GM19468 (cell line): Measurements from ENCODE around the gene SP140.
A peak's percentile ranks its signal among the peaks of the same experiment; 100 is the strongest.
"Not testable (repeated sequence)": the region's sequence is repeated elsewhere in the genome, so short reads cannot be mapped to it uniquely, and the experiment has no call there.

Experiments
- ATAC-seq: cut with Tn5 transposase; IDR thresholded peaks from one replicate; pipeline ENCODE4 v1.9.1; 2021; ENCODE audit warnings: mild to moderate bottlenecking, moderate library complexity, moderate number of reproducible peaks; ENCODE audit not compliant: unreplicated experiment; ENCODE audit errors: extremely low read depth

The SP140 gene

DNA sequence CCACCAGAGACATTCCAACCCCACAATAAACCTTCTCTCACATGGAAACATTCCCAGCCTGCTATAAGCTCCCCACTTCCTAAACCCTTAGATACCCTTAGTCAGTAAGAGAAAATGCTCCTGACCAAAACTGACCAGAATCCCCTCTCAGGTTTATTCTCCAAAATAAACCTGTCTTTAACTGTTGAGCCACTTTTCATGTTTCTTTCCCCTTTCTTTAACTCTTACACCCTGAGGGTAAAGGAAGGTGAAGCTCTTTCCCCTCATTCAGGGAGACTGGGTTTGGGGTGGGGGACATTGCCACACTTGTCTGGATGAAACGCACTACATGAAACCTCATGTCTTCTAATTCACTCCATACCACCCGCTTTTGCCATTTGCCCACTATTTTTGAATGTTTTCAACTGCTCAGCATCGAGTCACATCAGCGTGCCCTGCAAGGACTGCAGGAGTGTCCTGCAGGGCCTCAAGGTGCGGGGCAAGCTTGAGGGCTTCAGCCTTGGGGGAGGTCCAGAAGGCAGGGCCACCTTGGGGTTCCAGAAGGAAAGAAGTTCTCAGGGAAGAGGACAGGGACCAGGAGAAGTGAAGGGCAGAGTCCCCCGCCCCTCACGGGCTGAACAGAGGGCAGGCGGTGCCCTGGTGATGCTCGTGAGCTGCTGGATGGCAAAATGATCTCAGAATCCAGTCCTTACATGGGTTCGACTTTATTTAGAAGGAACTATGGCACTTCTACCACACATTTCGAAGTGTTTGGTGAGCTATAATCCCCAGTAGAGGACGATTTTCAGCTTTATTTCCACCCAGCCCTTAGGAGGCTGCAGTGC is 97.2 kb downstream of the SP140 start:
- ATAC-seq = no peak

DNA sequence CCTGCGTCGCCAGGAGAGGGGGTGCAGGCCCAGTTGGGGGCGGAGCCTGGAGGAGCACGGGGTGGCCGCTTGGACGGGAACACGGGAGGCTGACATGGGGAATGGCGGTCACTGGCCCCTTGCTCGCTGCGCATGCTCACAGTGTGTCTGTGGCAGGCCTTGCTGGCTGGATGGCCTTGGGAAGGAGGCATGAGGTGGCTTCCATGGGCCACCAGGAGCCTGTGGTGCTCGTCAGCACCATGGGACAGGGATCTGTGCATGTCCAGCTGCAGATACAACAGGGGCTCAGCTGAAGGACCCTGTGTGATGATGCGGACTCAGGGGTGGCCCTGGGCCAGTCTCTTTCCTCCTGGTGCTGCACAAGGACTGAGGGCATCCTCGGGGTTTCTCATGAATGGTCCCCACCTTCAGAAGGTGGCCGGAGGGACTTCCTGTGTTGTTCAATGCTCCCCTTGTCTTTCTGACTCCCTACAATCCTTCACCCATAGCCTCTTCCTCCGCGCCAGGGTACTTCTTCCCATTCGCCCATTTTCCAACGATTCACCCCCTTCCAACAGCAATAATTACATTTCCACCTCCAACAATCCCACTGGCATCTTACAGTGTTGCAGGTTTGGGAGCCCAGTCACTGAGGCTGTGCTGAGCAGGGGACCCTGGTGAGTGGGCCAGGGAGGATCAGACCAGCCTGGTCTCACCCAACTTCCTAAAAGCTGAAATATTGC is 98.0 kb downstream of the SP140 start:
- no peak for ATAC-seq

DNA sequence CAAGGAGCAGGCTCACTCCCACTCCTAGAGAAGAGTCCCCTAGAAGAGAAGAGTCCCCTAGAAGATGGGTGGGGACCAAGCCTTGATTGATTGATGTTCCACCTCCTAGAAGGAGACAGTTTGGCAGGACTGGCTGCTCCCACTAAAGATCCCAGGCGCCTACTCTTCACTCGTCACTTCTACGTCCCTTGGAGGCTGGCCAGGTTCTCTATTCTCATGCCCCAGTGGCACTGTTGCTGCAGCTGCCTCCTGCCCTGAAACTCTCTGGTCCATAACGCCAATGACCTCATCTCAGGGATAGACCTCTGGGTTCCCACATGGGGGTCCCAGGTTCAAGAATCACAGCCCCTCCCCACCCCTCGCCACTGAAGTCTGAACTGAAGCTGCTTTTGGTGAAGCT is 99.0 kb downstream of the SP140 start:
- no peak for ATAC-seq

DNA sequence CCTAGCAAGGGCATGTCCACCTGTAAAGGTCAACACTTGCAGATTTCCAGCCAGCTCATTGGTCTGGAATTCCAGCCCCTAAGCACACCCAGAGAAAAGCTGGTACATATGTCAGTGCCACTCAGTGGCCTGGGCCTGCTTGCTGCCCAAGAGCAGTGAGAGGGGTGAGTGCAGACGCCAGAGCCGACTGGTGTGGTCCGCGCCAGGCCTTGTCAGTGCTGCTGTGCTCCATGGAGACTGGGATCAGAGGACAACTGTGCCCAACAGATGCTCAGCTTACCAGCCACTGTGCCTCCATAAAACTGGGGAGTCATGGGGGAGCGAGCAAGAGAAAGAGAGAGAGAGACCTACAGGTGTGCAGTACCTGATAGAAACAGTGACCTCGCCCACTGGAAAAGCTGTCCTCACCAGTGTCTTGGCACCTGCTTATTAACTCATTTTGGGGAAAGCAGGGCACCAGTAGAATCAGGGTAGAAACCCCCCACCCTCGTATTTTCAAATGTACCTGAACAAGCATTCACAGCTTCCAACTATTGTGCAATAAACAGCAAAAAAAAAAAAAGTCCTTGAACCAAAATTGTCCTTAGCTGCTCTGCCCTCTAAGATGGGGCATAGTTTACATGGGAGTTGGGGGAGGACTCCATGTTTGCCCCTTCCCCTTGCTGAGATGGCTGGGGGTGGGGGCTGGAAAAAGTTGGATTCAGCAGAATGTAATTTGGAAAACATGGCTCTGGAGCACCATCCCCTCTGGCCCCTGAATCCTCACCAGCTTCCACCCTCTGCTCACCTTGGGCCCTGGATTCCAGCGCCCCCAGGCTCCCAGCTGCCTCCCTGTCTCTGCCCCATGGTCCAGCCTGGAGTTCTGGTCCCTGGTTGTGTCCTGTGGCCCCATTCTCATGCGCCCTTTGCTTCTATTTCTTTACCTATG is 100.0 kb downstream of the SP140 start:
- no peak for ATAC-seq

DNA sequence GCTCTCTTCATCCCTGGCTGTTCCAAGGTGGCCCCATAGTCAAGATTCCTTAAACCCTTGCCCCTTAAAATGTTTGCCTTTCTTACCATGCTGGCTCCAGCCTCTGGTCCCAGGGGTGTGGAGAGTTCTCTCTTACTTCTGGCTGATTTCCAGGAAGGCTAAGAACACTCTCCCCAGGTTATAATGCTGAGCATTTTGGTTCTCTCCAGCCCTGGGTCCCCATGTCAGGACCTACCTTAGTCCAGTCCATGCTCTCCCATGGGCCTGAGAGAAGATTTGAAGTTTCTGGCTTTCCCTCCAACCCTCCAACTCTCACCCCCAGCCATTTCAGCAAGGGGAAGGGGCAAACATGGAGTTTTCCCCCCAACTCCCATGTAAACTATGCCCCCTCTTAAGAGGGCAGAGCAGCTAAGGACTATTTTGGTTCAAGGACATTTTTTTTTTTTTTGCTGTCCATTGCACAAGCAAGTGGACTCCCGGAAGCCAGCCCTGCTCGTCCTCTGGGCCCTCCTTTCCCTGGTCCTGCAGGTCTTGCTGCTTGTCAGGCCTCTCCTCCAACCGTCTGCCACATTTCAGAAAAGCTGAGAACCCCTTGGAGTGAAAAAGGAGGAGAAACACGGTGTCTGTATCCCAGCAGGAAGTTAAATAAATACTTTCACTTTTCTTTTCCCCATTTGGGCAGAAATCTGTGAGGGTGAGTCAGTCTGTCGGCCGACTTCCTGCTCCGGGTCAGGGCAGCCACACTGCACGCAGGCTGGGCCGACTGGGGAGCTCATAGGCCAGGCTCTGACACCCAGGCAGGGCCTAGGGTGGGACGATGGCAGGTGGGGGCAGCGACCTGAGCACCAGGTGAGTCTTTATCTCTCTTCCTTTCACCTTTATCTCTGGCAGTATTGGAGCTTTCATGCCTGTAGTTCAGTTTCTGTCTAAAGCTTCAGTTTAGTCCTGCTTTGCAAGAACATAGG is 101.2 kb downstream of the SP140 start, which contains the start of gene SP140L:
SP140L (plus strand) TSS at position 741 of the 965 bp plus-strand sequence; CDS start at position 818, 77 bp downstream.
- peak; percentile 81 for ATAC-seq

DNA sequence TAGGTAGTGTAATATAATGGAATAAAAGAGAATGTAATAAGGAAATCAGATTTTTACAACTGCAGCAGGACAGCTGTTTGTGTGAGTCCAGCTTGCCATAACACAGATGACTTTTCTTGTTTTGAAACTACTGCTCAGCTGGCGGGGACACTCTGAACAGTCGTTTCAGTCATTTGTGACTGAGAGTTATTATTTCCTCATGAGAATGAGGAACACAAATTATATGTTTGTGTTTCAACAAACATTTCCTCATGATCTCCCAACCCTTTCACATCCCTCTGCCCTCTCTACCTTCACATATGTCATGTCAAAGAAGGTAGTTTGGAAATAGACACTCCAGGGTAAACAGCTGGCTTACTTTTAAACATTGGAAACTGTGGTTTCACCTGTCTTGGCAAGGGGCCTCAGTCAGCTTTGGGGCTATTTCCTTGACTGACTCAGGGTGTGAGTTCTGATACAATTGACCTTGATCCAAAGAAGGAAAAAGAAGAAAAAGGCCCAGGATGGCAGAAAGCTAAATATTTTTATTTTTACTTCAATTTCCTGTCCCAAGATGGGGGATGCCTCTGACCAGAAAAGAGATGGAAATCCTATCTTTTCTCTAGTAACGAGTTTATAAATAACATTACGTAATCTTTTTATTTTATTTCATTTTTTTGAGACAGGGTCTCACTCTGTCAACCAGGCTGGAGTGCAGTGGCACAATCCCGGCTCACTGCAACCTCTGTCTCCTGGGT is 102.0 kb downstream of the SP140 start:
- peak; percentile 55 for ATAC-seq

DNA sequence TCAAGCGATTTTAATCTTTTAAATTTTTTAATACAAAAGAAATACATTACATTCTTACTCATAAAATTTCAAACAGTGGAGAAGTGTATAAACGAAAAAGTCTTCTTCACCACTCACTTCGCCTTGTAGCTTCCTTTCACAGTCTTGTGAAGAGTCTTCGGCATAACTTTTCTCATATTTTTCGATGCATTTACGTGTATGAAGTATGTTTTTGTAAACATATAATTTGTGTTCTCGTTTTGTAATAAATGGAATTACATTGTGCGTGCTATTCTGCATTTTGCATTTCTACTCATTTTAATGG is 102.6 kb downstream of the SP140 start:
- ATAC-seq = no peak

DNA sequence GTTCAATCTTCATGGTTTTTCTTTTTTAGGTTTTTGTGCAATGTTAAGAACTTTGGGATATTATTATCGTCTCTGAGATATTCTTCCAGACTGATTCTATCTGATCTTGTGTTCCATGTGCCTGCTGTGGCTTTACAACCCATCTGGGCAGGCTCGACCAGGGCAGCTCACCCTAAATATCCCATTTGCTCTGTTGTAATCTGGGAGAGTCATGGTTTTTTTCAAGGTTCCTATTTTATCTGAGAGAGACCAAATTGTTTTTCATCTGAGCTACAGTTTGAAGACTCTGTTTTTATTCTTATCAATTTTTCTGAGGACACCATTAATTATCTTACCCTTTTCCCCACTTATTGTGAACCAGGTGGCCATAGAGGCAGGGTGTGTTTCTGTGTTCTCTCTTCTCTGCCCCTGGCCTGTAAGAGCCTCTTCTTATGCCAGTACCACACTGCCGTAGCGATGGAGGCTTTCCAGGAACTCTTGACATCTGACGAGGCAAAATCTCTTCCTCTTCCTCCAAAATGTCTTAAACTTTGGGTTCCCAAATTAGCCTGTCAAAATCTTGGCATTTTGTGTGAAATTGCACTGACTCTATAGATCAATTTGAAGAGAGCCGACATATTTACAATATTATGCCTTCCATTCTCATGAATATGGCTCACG is 104.5 kb downstream of the SP140 start:
- no peak for ATAC-seq

DNA sequence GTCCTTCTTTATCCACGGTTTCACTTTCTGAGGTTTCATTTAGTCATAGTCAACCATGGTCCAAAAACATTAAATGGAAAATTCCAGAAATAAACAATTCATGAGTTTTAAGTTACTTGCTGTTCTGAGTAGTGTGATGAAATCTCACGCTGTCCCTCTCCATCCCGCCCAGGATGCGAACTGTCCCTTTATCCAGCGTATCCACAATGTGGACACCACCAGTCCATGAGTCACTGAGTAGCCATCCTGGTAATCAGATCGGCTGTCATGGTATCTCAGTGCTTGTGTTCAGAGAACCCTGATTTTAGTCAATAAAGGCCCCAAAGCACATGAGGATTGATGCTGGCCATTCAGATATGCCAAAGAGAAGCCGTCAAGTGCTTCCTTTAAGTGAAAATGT is 105.2 kb downstream of the SP140 start:
- no peak for ATAC-seq

DNA sequence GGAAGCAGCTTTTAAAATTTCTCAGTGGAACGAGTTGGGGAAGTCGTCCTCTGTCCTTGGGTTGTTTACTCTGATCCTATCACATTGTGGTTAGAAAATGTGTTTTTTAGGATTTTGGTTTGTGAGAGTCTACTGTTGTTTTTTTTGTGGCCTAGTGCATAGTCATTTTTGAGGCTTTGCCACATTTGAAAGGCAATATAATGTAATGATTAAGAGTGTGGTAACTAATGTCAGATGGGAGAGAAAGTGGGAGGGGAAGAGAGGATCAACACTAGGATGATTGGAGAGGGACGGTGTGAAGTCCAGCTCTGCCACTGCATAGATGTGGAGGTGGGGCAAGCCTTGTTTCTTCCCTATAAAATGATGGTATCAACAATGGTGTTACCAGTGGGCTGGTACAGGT is 109.9 kb downstream of the SP140 start:
- ATAC-seq = no peak

DNA sequence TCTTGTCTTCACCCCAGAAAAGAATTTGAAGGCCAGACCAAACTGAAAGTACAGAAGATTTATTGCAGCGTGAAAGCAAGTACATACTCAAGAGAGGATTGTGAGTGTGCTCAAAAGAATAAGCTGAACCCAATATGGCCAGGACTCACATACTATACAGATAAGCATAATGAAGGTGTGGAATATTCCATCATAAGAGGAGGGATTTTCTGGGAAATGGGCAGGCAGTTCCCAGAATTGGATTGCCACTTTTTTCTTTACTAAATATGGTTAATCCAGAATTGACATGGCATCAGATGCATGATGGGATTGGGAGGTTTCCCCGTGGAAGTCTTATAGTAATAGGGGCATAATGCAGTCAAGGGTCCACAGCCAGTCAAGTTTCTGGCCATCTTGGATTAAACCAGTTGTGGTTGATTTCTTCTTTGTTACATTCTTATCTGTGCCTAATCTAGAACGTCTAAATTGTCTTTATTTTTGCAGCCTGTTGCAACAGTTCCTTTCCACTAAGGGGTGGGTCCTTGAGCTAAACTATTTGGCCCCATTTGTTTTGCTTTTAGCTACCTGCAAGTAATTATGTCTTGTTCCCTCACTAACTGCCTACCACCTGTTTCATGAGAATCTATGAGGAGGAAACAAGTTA is 110.4 kb downstream of the SP140 start:
- no peak for ATAC-seq

DNA sequence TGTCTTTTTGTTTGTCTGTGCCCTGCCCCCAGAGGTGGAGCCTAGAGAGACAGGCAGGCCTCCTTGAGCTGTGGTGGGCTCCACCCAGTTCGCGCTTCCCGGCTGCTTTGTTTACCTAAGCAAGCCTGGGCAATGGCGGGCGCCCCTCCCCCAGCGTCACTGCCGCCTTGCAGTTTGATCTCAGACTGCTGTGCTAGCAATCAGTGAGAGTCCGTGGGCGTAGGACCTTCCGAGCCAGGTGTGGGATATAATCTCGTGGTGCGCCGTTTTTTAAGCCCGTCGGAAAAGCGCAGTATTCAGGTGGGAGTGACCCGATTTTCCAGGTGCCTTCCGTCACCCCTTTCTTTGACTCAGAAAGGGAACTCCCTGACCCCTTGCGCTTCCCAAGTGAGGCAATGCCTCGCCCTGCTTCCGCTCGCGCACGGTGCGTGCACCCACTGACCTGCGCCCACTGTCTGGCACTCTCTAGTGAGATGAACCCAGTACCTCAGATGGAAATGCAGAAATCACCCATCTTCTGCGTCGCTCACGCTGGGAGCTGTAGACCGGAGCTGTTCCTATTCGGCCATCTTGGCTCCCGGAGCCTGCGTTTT is 116.5 kb downstream of the SP140 start:
- ATAC-seq = not testable (repeated sequence)

DNA sequence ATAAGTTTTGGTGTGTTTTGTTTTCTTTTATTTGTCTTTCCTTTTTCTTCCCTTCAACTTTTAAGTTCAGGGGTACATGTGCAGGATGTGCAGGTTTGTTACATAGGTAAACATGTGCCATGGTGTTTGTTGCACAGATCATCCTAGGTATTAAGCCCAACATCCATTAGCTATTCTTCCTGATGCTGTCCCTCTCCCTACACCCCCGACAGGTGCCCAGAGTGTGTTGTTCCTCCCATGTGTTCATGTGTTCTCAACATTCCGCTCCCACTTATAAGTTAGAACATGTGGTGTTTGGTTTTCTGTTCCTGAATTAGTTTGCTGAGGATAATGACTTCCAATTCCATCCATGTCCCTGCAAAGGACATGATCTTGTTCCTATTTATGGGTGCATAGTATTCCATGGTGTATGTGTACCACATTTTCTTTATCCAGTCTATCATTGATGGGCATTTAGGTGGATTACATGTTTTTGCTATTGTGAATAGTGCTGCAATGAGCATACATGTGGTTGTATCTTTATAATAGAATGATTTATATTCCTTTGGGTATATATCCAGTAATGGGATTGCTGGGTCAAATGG is 117.6 kb downstream of the SP140 start:
- not testable (repeated sequence) for ATAC-seq

DNA sequence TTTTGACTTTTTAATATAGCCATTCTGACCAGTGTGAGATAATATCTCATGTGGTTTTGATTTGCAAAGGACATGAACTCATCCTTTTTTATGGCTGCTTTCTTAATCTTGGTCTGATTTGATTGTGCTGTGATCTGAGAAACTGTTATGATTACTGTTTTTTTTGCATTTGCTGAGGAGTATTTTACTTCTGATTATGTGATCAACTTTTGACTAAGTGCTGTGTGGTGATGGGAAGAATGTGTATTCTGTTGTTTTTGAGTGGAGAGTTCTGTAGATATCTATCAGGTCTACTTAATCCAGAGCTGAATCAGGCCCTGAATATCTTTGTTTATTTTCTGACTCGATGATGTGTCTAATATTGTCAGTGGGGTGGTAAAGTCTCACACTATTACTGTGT is 118.2 kb downstream of the SP140 start:
- no peak for ATAC-seq

DNA sequence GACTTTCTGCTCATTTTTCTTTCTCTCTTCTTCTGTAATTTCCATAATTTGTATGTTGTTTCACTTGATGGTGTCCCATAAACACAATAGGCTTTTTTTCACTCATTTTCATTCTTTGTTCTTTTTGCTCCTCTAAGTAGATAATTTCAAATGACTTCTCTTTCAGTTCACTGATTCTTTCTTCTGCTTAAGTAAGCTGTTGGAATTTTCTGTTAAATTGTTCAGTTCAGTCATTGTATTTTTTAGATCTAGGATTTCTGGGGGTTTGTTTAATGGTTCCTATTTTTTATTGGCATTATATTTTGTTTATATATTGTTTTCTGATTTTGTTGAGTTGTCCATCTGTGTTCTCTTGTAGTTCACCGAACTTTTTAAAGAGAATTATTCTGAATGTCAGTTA is 120.9 kb downstream of the SP140 start:
- no peak for ATAC-seq

DNA sequence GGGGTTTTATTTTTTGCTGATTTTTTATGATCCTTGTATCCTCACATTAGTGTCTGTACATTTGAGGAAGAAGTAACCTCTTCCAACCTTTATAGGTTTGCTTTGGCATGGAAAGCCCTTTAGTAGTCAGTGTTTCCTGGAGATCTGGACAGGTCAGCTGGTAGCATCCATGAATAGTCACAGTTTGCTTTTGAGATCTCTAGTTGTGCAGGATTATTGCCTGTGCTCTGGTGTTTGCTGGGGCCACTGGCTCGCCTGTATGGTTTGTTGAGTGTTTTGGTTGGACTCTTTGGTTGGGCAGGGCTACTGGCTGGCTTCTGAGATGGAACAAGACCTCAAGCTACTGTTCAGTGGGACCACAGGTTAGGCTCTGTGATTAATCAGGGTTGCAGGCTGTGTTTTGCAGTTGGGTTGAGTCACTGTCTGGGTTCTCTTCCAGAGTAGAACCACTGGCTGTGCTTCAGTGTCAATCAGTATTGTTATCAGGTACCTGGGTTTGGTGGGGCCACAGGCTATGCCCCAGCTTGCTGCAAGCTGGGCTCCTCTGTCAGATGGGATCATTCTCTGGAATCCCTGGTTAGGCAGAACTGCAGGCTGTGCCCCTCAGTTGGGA is 121.5 kb downstream of the SP140 start:
- no peak for ATAC-seq
